ENCODE results near the gene RPS27L.

- no peak for TF ChIP-seq CTCF (IDR thresholded peaks at IDR 0.05)
- no peak for TF ChIP-seq POLR2A (IDR thresholded peaks at IDR 0.05)
Measured at GRCh38 chr15:63194880-63195568, 37.7 kb upstream of the RPS27L start.

All from adrenal gland (tissue), 5 donors.